Measurements from ENCODE around the gene TTC5.
A peak's percentile ranks its signal among the peaks of the same experiment; 100 is the strongest.

Gene TTC5

GRCh38 chr14:20334017-20334416 lies 28.3 kb upstream of the TTC5 start:
- H3K4me3 ChIP-seq (replicated peaks; ENCODE audit: insufficient read depth, low read length), result no peak overlapping the region
- no peak for DNase-seq (ENCODE audit: low read depth in 1 of 2, low spot score in 1 of 2)
- H3K27me3 ChIP-seq (ENCODE audit: insufficient read depth, poor library complexity, severe bottlenecking), result no peaks in the 10 kb centered on the region
- H3K27ac ChIP-seq (replicated peaks), result no peak overlapping the region
- TF ChIP-seq, protein P1, sequence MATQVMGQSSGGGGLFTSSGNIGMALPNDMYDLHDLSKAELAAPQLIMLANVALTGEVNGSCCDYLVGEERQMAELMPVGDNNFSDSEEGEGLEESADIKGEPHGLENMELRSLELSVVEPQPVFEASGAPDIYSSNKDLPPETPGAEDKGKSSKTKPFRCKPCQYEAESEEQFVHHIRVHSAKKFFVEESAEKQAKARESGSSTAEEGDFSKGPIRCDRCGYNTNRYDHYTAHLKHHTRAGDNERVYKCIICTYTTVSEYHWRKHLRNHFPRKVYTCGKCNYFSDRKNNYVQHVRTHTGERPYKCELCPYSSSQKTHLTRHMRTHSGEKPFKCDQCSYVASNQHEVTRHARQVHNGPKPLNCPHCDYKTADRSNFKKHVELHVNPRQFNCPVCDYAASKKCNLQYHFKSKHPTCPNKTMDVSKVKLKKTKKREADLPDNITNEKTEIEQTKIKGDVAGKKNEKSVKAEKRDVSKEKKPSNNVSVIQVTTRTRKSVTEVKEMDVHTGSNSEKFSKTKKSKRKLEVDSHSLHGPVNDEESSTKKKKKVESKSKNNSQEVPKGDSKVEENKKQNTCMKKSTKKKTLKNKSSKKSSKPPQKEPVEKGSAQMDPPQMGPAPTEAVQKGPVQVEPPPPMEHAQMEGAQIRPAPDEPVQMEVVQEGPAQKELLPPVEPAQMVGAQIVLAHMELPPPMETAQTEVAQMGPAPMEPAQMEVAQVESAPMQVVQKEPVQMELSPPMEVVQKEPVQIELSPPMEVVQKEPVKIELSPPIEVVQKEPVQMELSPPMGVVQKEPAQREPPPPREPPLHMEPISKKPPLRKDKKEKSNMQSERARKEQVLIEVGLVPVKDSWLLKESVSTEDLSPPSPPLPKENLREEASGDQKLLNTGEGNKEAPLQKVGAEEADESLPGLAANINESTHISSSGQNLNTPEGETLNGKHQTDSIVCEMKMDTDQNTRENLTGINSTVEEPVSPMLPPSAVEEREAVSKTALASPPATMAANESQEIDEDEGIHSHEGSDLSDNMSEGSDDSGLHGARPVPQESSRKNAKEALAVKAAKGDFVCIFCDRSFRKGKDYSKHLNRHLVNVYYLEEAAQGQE (IDR thresholded peaks at IDR 0.05; ENCODE audit: insufficient replicate concordance, low read depth), result no peak
- TF ChIP-seq SPI1 (IDR thresholded peaks at IDR 0.05; ENCODE audit: borderline replicate concordance, low read depth), result no peak
- no peak for TF ChIP-seq GABPA (IDR thresholded peaks at IDR 0.05; ENCODE audit: low read depth)
- TF ChIP-seq, protein P2, sequence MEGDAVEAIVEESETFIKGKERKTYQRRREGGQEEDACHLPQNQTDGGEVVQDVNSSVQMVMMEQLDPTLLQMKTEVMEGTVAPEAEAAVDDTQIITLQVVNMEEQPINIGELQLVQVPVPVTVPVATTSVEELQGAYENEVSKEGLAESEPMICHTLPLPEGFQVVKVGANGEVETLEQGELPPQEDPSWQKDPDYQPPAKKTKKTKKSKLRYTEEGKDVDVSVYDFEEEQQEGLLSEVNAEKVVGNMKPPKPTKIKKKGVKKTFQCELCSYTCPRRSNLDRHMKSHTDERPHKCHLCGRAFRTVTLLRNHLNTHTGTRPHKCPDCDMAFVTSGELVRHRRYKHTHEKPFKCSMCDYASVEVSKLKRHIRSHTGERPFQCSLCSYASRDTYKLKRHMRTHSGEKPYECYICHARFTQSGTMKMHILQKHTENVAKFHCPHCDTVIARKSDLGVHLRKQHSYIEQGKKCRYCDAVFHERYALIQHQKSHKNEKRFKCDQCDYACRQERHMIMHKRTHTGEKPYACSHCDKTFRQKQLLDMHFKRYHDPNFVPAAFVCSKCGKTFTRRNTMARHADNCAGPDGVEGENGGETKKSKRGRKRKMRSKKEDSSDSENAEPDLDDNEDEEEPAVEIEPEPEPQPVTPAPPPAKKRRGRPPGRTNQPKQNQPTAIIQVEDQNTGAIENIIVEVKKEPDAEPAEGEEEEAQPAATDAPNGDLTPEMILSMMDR (IDR thresholded peaks at IDR 0.05; ENCODE audit: insufficient read depth, low read length), result no peak

DNA sequence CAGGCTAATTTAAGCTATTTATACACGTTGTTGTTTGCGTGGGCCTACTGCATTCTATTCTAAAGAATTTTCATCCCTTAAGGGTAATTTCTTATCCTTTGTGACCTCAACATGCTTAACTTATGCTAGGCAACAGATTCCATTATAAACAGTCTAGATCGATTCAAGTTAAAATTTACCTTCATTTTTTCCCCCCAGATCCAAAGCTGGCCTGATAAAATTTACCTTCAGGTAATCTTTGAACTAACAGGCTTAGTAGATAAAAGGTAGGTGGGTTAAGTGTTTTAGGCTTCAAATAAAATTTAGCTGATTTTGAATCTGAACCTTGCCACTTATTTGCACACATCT lies 27.7 kb upstream of the TTC5 start:
- peak overlapping the region; percentile 52 for H3K4me3 ChIP-seq (replicated peaks; ENCODE audit: insufficient read depth, low read length)
- TF ChIP-seq POLR2AphosphoS5 (IDR thresholded peaks at IDR 0.05; ENCODE audit: low read depth), result no peak
- TF ChIP-seq, protein P1 (IDR thresholded peaks at IDR 0.05; ENCODE audit: insufficient replicate concordance, low read depth), result no peak
- TF ChIP-seq, protein P2 (IDR thresholded peaks at IDR 0.05; ENCODE audit: insufficient read depth, low read length), result no peak
- TF ChIP-seq SPI1 (IDR thresholded peaks at IDR 0.05; ENCODE audit: borderline replicate concordance, low read depth), result no peak
- TF ChIP-seq GABPA (IDR thresholded peaks at IDR 0.05; ENCODE audit: low read depth), result no peak
- no peak for DNase-seq (ENCODE audit: low read depth in 1 of 2, low spot score in 1 of 2)
- no peaks in the 10 kb centered on the region for H3K27me3 ChIP-seq (ENCODE audit: insufficient read depth, poor library complexity, severe bottlenecking)
- H3K27ac ChIP-seq (replicated peaks), result no peak overlapping the region; the same call in 1 of the 2 replicates

- Histone ChIP-seq H3K4me3 (replicated peaks; ENCODE audit: insufficient read depth, low read length) (peak within 1 kb of the TSS; percentile 52), H3K27me3 (ENCODE audit: insufficient read depth, poor library complexity, severe bottlenecking) (no peaks in the 10 kb centered on the region), H3K27ac (replicated peaks) (peak within 1 kb of the TSS; percentile 66)
- TF ChIP-seq POLR2AphosphoS5 (IDR thresholded peaks at IDR 0.05; ENCODE audit: low read depth), result no peak
- peak; percentile 57; the same call in 1 of the 2 replicates for TF ChIP-seq SPI1 (IDR thresholded peaks at IDR 0.05; ENCODE audit: borderline replicate concordance, low read depth)
- TF ChIP-seq, protein P1 (IDR thresholded peaks at IDR 0.05; ENCODE audit: insufficient replicate concordance, low read depth), result peak; percentile 16
- peak; percentile 86 to 92 for DNase-seq (ENCODE audit: low read depth in 1 of 2, low spot score in 1 of 2)
These were observed 27.2 kb upstream of the TTC5 start, which contains the start of gene CCNB1IP1 for GRCh38 chr14:20332788-20333493. CCNB1IP1 (minus strand) TSS chr14:20333279; CDS start chr14:20316523, 16,756 bp downstream.
